HG02973 (cell line): ENCODE measurements around the gene VARS1.
"Not testable (repeated sequence)": the region's sequence is repeated elsewhere in the genome, so short reads cannot be mapped to it uniquely, and the experiment has no call there.

Experiments used
- ATAC-seq: cut with Tn5 transposase; IDR thresholded peaks from one replicate; pipeline ENCODE4 v1.9.1; 2021; ENCODE audit warnings: moderate library complexity; ENCODE audit not compliant: unreplicated experiment

Gene VARS1

DNA sequence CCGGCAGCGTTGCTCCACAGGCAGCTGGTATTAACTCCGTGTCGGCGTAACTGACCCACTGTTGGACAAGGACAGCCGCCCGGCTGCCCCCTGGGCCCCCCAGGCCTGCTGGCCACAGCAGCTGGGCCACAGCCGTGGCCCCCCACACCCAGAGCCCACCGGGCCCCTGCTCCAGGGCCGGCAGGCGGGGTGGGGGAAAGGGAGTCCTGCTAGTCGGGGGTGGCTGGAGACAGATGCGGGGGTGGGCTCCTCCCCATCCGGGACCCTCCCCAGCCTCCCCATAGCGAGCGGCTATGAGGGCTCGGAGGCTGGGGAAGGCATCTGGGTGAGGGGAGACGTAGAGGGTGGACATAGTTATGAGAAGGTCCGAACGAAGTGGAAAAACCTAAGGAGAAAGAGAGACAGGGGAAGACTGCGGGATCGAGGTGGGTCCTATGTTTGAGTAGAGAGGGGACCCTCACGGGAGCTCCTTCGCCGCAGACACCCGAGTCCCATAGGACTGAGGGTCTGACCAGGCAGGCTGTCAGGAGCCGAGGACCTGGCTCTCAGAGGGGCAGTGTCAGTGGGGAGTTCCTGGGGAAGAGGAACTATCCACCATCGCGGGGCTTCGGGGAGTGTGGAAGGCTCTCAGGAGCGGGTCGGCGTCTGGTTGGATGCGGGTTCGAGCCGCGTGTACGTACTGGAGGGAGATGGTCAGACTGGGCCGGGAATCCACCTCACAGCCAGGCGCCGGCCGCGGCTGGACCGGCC lies 511 bp downstream of the VARS1 start:
- ATAC-seq = no peak

DNA sequence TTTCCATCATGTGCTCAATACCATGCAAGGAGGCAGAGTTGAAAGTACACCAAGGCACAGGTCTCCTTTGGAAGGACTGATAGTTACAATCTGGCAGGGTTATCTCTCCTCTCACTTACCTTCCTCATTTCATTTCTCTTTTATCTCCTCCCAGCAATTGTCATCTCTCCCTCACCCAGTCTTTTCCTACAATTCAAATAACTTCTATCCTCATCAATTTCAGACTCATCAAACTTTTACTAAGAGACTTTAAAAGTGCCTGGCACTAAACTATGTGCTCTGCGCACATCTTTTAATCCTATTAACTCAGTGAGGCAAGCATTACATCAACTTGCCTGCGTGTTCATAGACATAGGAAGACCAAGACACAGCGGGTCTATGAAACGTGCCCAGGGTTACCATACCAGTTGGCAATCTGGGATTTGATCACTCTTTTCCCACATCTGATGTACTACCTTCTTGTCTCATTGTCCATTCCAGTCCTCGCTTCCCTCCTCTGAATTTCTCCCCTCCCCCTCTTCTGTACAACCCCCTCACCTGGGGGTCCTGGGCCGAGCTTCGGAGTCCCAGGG lies 1.2 kb downstream of the VARS1 start:
- no peak for ATAC-seq

DNA sequence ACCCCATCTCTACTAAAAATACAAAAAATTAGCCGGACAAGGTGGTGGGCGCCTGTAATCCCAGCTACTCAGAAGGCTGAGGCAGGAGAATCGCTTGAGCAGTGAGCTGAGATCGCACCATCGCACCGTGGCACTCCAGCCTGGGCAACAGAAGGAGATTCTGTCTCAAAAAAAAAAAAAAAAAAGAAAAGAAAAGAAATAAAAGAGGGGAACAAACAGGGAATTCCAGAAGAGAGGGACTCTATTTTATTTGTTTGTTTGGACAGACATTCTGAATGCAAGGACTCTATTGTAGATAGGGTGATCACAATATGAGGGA lies 1.7 kb downstream of the VARS1 start:
- ATAC-seq = not testable (repeated sequence)

DNA sequence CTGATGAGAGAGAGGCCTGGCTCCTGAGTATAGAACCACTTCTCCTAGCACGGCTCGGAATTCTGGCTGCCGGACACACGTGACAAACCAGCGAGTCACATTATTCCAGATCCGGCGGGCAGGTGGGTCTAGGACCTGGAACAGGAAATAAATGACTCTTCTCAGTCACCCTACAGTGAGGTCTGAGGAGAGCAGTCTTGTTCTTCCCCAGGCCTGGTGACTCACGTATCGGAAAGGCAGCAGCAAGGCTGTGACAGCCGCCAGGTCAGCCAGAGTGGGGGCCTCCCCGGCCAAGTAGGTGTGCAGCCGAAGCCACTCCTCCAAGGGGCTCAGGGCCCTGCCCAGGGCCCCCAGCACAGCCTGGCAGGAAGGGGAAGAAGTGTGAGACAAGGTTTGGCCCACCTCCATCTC lies 2.8 kb downstream of the VARS1 start:
- ATAC-seq = no peak

GRCh38 chr6:31792090-31792374 lies 3.5 kb downstream of the VARS1 start:
- ATAC-seq = no peak

- ATAC-seq = no peak
Measured at GRCh38 chr6:31791324-31792089, 4.0 kb downstream of the VARS1 start.

- ATAC-seq = no peak
Measured at GRCh38 chr6:31785475-31785874, 10.1 kb downstream of the VARS1 start.

- ATAC-seq = no peak
Measured at GRCh38 chr6:31784098-31784925, 11.2 kb downstream of the VARS1 start.

- ATAC-seq = no peak
Measured at GRCh38 chr6:31782126-31782855, 13.3 kb downstream of the VARS1 start.

DNA sequence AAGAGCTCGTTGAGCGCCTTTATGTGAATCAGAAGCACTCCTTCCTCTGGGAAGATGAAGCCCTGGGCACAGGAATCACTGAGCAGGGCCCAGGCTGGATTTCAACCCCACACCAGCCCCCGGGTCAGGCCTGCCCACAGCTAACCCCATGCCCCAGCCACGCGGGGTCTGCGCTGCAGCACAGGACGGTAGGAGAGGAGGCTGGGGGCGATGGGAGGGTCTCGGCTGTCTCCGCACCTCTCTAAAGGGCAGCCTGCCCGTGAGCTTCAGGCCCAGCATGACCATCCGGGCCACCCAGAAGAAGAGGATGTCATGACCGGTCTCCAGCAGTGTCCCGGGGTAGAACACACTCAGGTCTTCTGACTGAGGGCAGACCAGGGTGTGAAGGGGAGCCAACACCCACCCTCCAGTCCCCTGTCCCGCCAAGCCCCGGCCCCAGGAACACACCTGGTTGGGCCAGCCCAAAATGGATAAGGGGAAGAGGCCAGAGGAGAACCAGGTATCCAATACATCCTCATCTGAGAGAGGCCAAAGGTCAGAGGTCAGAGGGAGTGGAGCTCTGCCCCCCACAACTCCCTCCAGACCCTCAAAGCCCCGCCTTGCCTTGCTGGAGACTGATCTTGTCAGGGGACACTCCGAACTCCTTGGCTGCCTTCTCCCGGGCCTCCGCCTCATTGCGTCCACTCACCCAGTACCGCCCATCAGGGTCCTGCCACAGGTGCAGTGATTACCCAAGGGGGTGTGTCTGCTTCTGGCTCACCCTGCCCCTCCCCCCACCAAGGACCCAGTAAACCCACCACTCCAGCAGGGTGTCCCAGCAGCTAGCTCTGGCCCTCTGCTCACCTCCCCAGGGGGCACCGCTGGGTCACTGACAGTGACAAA lies 14.1 kb downstream of the VARS1 start:
- ATAC-seq = no peak

GRCh38 chr6:31780507-31781243 lies 14.9 kb downstream of the VARS1 start:
- ATAC-seq = no peak

DNA sequence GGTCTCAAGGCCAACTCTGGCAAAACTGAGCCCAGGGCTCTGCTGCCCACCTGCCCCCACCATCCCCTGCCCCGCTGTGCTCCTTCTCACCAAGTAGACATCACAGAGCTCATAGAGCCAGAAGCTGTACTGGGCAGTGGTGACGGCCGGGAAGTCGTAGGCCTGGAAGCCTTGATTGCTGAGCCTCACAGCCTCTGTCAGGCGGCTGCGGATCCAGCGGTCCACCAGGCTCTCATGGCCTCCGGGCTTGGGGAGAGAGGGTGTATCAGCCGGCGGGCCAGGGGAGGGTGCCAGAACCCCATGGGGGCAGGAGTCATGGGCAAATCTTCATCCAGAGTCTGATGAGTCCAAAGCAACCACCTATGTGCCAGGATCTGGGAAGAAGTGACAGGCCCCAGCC lies 15.6 kb downstream of the VARS1 start:
- no peak for ATAC-seq

DNA sequence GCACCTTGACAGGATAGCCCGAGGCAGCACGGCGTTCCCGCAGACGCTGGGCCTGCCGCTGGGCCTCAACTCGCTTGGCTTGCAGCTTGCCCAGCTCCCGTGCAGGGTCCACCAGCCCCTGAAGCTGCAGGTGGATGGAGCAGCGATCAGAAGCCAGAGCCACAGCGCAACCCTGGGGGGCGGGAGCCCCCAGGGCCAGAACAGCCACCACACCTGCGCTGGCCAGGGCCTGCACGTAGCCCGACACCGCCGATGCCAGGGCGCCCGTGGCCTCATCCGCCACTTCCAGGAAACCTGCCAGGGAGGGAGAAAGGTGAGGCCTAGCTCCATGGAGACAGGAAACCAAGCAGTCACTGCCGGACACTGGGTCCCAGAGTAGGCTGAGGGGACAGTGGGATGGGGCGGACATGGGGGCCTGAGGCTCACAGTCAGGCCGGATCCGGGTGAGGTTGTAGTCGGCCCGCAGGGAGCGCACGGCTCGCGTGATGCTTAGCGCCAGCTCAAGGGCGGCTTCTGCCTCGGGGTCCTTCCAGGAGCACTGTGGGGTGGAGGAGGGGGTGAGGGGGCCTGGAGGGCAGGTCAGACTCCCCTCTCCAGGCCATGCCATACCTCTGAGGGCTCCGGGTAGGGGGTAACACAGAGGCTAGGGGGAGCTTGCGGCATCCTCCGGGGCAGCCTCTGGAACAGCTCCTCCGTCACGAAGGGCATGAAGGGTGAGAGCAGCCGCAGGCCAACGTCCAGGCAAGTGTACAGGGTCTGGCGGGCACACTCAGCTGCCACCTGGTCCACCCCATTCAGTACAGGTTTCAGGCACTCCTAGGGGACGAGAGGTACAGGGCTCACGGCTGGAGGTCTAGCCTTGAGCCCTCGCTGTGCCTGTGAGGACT lies 16.3 kb downstream of the VARS1 start:
- no peak for ATAC-seq

- ATAC-seq = no peak
Measured at GRCh38 chr6:31778193-31778592, 17.4 kb downstream of the VARS1 start.

GRCh38 chr6:31777667-31778050 lies 17.9 kb downstream of the VARS1 start:
- no peak for ATAC-seq

- ATAC-seq = peak; percentile 48
Measured at GRCh38 chr6:31776989-31777666, 18.4 kb downstream of the VARS1 start, which contains the start of gene VWA7. Gene VWA7 (minus strand): TSS chr6:31777328. CDS start chr6:31776779, 549 bp downstream.

DNA sequence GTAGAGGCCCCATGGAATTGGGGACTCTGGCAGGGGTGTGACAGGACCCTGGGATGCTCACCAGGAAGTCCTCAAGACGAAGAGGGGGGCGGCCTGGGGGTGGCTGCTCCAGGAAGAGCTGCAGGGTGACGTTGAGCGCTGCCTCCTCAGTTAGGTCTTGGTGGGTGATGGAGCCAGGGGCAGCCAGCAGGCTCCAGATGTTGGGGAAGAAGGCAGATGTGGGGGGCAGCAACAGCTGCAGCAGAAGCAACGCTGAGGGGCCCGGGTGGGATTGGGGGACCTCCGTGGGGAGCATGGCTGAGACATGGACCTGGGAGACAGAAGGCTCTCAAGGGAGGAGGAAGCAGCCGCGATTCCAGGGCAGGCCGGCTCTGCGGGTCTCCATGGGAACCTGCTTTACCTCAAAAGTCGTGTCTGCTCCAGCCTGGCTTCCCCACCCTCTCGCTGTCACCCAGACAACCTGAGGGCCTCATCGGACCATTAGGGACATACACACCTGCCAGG lies 19.0 kb downstream of the VARS1 start:
- peak; percentile 9 for ATAC-seq
